GM12864 (cell line): ENCODE results near the gene SAMD14.

Experiments used
- DNase-seq: peaks from one replicate; pipeline ENCODE4 v3.0.0-alpha.2; 2011; ENCODE audit warnings: low read depth
- H3K4me3 ChIP-seq: 2 replicates; pipeline ENCODE4 v1.5.1; 2011; ENCODE audit warnings: mild to moderate bottlenecking, low read depth, low read length, control low read depth
- CTCF ChIP-seq: IDR thresholded peaks from 2 replicates; pipeline ENCODE4 v1.5.1; 2011; ENCODE audit warnings: low read depth, mild to moderate bottlenecking, moderate library complexity, low read length, control low read depth, inconsistent platforms; ENCODE audit errors: missing control alignments

SAMD14 gene

GRCh38 chr17:50122945-50123344 is 7.0 kb downstream of the SAMD14 start:
- H3K4me3 ChIP-seq: no peak overlapping the region
- no peak for TF ChIP-seq CTCF
- no peak for DNase-seq

GRCh38 chr17:50120475-50121253 is 9.3 kb downstream of the SAMD14 start:
- H3K4me3 ChIP-seq: no peak overlapping the region
- TF ChIP-seq CTCF: no peak
- DNase-seq: no peak

GRCh38 chr17:50118828-50119218 is 11.1 kb downstream of the SAMD14 start:
- no peak for TF ChIP-seq CTCF
- no peak overlapping the region for H3K4me3 ChIP-seq
- DNase-seq: no peak

- DNase-seq: no peak
- no peak for TF ChIP-seq CTCF
- H3K4me3 ChIP-seq: no peak overlapping the region
Measured at GRCh38 chr17:50118076-50118827, 11.7 kb downstream of the SAMD14 start.

- no peak for DNase-seq
Measured at GRCh38 chr17:50117202-50118051, 12.5 kb downstream of the SAMD14 start.

GRCh38 chr17:50115756-50116155 is 14.2 kb downstream of the SAMD14 start:
- no peak for DNase-seq
- TF ChIP-seq CTCF: no peak
- H3K4me3 ChIP-seq: no peak overlapping the region

More at GRCh38 chr17:50117202-50118051, 12.5 kb downstream of the SAMD14 start:
- TF ChIP-seq CTCF: peak; percentile 55
- no peak overlapping the region for H3K4me3 ChIP-seq
